ENCODE results near the gene SUPT5H.

Gene SUPT5H

DNA sequence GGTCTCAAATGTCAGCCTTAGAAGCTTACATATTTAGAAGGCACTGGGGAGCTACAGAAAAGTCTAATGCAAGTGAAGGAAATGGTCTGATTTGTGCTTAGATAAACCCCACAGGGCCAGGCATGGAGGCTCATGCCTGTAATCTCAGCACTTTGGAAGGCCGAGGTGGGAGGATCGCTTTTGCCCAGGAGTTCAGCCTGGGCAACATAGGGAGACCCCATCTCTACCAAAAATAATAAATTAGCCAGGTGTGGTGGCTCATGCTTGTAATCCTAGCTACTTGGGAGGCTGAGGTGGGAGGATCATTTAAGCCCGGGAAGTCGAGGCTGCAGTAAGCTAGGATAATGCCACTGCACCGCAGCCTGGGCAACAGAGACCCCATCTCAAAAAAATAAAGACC, 50.7 kb downstream of the SUPT5H start:
- no peak for DNase-seq (ENCODE audit: low read depth in 2 of 2)

DNA sequence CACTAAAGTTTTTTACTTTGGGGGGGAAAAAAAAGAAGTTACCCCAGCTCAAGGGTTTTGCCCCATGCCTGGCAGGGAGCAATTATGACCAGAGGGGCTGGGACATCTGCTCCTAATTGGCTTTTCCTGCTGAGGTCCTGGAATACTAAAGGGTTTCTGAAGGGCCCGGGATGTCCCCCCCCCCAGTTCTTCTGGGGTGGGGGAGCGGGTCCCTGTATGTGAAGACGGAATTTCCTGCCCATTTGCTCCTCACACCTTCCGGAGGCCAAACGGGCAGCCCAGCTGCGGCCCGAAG, 52.3 kb downstream of the SUPT5H start:
- DNase-seq (ENCODE audit: low read depth in 2 of 2): no peak

DNA sequence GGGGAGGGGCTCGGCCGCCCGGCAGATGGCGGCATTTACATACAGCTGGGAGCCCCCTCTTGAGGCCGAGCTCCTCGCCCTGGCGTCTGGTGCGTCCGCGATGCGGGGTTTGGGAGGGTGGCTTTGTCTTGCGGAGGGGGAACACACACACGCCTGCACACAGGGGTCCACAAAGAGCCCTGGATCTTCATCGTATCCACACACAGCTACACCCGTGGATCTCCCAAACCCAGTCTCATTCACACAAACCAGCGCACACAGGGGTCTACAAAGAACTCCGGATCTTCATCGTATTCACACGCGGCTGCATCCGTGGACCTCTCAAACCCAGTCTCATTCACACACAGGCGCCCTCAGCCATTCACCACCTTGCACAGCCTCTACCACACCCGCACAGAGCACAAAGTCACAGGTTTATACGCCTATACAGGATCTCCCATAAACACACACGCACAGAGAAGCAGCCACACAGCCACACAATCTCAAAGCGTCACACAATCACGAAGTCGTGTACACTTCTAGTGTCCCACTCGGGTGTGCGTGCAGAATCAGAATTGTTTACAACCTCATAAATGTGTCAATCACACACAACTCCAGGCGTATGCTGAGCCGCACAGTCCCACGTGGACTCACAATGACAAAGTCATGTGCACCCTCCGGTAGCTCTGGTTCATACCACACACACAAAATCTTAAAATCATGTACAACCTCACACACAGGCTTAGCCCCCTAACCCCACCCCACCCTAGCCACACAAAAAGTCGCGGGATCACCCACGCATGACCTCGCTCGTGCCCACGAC, 52.8 kb downstream of the SUPT5H start:
- DNase-seq (ENCODE audit: low read depth in 2 of 2): no peak

DNA sequence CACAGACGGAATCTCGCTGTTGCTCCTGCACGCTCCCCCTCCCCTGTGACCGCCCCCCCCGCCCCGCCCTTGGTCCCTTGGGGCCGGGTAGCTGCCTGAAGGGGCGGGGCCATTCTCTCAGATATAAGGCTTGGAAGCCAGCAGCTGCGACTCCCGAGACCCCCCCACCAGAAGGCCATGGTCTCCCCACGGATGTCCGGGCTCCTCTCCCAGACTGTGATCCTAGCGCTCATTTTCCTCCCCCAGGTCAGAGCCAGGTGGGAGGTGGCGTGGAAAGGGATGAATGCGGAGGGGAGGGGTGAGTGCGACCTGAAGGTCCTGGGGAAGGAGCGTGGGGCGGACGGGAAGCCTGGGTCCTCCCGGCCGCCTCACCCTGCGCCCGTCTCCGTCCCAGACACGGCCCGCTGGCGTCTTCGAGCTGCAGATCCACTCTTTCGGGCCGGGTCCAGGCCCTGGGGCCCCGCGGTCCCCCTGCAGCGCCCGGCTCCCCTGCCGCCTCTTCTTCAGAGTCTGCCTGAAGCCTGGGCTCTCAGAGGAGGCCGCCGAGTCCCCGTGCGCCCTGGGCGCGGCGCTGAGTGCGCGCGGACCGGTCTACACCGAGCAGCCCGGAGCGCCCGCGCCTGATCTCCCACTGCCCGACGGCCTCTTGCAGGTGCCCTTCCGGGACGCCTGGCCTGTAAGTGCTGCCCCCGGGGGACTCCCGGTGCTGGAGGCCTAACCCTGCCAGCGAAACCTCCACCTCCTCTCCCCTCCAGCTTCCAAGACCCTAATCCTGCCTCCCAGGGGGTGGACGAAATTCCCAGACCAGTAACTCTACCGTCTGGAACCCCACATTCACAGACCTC, 53.6 kb downstream of the SUPT5H start, which contains the start of gene DLL3:
DLL3 (plus strand) TSS at position 150 of the 845 bp plus-strand sequence; CDS start at position 178, 28 bp downstream.
- no peak for DNase-seq (ENCODE audit: low read depth in 2 of 2)

DNA sequence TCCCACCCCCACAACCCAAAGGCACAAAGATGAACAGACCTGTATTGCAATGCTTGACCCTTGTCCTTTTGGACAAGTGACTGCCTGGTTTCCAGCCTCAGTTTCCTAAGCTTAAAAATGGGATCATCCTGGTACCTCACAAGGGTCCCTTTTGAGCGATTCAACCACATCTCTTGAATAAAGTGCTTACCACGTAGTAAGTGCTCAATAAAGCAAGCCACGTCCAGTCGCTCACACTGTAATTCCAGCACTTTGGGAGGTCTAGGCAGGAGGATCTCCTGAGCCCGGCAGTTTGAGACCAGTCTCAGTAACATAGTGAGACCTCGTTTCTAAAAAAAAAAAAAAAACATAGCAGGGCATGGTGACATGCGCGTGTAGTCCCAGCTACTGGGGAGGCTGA, 54.5 kb downstream of the SUPT5H start:
- no peak for DNase-seq (ENCODE audit: low read depth in 2 of 2)

DNA sequence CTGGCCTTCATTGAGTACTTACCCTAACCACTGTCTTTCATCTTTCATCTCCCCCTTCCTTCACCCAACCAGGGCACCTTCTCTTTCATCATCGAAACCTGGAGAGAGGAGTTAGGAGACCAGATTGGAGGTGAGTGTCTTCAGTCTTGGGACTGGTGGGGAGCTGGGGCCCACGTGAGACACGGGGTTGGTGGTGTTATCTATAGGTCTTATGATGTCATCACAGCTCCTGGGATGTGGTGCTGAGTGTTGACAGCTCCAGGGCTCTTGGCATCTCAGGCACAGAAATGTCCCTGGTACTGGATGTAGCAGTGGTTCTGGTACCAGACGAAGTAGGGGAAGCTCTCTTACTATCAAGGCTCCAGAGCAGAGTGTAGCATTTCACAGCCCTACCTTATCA, 55.2 kb downstream of the SUPT5H start:
- no peak for DNase-seq (ENCODE audit: low read depth in 2 of 2)

DNA sequence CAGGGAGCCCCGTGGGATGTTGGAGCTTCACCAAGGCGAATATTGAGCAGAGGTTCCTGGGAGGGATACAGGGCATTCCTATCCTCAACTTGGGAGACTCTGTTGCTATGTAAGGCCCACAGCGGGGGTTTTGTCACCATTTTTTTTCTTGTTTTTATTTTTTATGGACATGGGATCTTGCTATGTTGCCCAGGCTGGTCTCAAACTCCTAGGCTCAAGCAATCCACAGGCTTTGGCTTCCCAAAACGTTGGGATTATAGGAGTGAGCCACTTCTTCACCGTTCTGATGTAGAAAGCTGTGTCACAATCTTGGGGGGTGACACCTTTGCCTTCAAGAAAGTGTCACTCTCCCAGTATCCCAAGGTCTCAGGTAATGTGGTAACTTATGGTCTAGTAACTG, 56.0 kb downstream of the SUPT5H start:
- DNase-seq (ENCODE audit: low read depth in 2 of 2): no peak

DNA sequence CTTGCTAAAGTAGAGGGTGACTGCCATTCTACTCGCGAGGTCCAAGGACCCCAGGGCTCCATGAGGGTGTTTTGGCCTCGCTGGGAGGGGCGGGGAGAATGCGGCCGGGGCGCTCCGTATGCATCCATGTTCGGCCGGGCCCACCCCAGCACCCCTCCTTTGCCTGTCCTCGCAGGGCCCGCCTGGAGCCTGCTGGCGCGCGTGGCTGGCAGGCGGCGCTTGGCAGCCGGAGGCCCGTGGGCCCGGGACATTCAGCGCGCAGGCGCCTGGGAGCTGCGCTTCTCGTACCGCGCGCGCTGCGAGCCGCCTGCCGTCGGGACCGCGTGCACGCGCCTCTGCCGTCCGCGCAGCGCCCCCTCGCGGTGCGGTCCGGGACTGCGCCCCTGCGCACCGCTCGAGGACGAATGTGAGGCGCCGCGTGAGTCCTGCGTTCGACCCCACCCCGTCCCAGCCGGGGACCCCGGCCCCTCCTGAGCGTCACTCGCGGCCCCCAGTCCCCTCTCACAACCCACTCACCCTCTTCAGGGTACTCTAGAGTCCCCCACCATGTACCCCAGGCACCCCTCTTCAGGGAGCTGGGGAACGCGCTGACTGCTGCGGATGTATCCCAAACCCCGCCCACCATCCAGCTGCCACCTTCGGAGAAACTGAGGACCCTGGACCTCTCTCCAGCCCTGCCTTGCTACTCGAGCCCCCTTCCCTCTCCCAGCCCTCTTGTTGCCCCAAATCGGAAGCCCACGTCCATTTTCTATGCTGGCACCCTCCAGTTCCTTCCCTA, 57.4 kb downstream of the SUPT5H start:
- DNase-seq (ENCODE audit: low read depth in 2 of 2): peak; percentile 69 to 74

DNA sequence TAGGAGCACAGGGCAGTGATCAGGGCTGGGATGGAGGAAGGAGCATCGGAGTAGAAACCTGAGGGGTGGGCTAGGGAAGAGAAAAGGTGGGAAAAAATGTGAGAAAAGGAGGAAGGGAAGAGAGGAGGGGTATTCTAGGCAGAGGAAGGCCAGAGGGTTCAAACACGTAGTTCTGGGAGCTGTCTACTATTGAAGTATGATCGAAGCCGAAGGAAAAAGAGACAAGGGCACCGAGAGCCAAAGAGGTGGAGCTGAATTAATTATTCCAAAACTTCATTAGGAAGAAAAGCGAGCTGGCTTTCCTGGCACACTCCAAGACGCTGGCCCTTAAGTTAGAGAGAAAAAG, 61.2 kb downstream of the SUPT5H start:
- DNase-seq (ENCODE audit: low read depth in 2 of 2): no peak

DNA sequence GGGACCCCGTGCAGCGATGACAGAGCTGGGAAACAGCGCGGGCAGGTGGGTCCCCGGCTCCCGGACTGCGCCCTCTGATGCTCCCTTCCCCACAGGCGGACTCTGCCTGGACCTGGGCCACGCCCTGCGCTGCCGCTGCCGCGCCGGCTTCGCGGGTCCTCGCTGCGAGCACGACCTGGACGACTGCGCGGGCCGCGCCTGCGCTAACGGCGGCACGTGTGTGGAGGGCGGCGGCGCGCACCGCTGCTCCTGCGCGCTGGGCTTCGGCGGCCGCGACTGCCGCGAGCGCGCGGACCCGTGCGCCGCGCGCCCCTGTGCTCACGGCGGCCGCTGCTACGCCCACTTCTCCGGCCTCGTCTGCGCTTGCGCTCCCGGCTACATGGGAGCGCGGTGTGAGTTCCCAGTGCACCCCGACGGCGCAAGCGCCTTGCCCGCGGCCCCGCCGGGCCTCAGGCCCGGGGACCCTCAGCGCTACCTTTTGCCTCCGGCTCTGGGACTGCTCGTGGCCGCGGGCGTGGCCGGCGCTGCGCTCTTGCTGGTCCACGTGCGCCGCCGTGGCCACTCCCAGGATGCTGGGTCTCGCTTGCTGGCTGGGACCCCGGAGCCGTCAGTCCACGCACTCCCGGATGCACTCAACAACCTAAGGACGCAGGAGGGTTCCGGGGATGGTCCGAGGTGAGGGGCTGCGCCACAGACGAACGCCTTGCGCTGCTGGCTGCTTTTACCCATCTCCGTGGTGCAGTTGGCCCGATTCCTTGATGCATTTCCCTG, 61.7 kb downstream of the SUPT5H start:
- DNase-seq (ENCODE audit: low read depth in 2 of 2): peak; percentile 58 to 67

DNA sequence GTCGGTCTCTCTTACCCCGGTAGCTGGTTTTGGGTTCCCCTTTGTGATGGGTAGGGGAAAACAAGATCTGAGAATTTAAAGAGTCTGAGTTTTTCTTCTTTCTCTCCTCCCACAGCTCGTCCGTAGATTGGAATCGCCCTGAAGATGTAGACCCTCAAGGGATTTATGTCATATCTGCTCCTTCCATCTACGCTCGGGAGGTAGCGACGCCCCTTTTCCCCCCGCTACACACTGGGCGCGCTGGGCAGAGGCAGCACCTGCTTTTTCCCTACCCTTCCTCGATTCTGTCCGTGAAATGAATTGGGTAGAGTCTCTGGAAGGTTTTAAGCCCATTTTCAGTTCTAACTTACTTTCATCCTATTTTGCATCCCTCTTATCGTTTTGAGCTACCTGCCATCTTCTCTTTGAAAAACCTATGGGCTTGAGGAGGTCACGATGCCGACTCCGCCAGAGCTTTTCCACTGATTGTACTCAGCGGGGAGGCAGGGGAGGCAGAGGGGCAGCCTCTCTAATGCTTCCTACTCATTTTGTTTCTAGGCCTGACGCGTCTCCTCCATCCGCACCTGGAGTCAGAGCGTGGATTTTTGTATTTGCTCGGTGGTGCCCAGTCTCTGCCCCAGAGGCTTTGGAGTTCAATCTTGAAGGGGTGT, 62.5 kb downstream of the SUPT5H start:
- DNase-seq (ENCODE audit: low read depth in 2 of 2): no peak

DNA sequence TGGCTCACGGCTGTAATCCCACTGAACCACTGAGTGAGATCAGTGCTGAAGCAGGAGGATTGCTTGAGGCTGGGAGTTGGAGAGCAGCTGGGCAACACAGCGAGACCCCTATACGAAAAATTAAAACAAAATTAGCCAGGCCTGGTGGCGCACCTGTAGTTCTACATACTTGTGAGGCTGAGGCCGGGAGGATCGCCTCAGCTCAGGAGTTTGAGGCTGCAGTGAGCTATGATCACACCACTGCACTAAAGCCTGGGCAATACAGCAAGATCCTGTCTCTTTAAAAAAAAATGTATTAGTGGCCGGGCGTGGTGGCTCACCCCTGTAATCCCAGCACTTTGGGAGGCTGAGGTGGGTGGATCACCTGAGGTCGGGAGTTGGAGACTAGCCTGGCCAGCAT, 63.2 kb downstream of the SUPT5H start:
- DNase-seq (ENCODE audit: low read depth in 2 of 2): no peak

DNA sequence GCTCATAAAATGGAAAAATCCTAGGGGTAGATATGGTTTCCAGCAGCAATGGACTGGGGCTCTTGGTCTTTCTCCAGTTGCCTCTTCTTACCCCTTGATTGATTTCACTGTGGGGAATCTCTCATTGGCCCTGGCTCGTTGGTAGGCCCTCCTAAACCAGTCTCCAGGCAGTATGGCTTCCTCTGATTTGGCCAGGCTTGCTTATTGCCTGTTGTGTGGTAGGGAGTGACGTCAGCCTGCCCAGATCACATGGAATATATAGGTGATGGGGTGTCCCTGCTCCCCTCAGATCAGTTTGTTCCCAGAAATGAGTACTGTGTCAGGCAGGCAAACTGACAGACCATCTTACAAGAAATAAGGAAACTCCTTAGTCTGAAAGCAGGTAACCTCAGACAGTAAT, 63.9 kb downstream of the SUPT5H start:
- DNase-seq (ENCODE audit: low read depth in 2 of 2): no peak

DNA sequence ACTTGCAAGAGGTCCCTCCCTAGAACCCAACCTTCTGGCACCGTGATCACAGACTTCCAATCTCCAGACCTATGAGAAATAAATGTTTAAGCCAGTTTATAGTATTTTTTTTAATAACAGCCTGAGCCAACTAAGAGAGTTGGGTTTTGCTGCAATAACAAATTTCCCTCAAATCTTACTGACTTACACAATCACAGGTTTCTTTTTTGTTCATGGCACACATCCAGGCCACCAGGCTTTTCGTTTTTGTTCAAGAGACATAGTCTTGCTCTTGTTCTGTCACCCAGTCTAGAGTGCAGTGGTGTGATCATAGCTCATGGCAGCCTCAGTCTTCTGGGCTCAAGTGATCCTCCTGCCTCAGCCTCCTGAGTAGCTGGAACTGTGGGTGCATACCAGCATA, 67.6 kb downstream of the SUPT5H start:
- no peak for DNase-seq (ENCODE audit: low read depth in 2 of 2)

DNA sequence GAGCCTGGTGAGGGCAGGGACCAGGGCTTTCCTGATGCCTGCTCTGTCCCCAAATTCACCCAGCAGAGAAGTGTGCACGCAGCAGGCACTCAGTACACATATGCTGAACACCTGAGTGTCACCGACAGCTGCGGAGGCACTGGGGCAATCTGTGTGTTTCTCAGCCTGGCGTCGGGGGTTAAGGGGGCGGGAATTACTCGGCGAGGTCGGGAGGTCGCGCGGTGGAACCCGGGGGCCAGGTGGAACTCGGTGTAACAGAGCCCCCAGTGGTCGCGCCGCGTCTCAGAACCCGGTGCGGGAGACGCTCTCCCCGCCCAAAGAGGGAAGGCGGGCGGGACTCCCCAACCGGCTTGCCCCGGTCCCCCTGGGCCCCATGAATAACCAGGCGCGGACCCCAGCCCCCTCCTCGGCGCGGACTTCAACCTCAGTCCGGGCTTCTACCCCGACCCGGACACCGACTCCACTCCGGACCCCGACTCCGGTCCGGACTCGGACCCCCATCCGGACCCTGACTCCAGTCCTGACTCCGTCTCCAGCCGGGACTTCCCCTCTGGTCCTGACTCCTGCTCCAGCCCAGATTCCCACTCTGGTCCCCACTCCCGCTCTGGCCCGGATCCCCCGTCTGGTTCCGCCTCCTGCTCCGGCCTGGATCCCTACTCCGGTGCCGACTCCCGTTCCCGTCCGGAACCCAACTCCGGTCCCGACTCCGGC, 69.6 kb downstream of the SUPT5H start, which contains the start of gene SELENOV:
SELENOV (plus strand) TSS at position 300 of the 711 bp plus-strand sequence; CDS start at position 374, 74 bp downstream.
- no peak for DNase-seq (ENCODE audit: low read depth in 2 of 2)

DNA sequence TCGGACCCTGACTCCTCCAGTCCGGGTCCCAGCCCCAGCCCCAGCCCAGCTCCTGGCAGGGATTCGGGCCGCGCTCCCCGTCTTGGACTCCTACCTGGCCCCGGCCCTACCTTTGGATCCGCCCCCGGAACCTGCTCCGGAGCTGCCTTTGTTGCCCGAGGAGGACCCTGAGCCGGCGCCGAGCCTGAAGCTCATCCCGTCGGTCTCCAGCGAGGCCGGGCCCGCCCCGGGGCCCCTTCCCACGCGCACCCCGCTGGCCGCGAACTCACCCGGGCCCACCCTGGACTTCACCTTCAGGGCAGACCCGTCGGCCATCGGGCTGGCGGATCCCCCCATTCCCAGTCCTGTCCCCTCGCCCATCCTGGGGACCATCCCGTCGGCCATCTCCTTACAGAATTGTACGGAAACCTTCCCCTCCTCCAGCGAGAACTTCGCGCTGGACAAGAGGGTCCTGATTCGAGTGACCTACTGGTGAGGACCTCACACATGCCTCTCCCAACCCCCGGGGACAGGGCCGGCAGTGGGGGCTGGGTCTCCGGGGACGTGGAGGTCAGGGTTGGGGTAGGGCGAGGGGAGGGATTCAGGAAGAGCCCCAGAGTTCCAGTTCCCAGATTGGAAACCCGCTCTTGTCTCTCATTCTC, 70.3 kb downstream of the SUPT5H start:
- no peak for DNase-seq (ENCODE audit: low read depth in 2 of 2)

DNA sequence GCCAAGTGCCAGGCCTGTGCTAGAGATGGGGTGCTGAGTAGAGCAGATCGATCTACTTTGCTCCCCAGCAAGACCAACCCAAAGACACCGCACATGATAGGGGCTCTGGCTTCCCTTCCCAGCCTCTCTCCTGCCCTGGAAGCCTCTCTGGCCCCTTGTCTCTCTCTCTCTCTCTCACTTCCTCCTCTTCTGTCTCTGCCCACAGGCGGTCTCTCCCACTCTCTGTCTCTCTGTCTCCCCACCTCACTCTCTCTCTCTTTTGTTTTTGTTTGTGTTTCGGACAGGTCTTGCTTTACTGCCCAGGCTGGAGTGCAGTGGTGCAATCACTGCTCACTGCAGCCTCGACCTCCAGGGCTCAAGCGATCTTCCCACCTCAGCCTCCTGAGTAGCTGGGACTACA, 70.9 kb downstream of the SUPT5H start:
- no peak for DNase-seq (ENCODE audit: low read depth in 2 of 2)

DNA sequence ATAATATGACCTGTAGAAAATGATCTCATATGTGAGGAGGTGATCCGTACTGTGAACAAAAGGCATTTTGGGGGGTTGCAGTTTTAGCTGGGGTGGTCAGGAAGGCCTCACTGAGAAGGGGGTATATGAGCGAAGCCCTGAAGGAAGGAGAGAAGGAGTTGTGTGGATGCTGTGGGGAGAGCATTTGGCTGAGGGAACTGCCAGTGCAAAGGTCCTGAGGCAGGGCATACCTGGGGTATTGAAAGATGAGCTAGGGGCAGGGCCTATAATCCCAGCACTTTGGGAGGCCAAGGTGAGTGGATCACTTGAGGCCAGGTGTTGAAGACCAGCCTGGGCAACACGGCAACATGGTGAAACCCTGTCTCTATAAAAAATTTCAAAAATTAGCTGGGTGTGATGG, 72.0 kb downstream of the SUPT5H start:
- DNase-seq (ENCODE audit: low read depth in 2 of 2): no peak

DNA sequence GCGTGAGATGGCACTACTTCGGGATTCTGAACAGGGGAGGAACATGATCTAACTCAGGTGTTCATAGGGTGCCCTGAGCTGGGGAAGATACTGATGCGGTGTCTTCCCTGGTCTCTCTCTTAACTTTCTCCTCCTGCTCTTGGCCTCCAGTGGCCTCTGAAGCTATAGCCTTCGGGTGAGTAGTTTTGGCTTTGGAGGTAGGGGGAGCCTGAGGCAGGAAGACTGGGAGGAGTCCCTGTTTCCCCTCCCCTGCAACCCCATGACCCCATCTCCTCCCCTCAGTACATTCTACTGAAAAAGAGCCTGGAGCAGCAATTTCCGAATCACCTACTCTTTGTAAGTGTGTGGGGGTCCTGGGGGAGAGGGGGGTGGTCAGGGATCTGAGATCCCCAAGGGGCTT, 73.1 kb downstream of the SUPT5H start:
- DNase-seq (ENCODE audit: low read depth in 2 of 2): no peak

DNA sequence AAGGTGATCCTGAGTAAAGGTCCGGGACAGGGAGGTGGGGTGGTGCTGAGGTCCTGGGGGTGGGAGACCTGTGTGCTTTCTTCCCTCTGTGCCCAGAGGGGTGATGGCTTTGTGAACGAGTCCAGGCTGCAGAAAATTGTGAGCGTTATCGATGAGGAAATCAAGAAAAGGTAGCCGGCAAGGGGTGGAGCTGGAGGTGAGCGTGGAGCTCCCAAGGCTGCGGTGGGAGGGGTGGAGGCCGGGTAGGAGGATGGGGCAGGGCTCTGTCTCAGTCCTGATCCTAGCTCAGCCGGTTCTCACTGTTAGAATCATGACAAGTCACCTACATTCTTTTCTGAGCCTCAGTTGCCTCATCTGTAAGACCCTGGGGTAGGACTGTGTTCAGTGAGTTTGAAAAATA, 73.6 kb downstream of the SUPT5H start:
- DNase-seq (ENCODE audit: low read depth in 2 of 2): no peak

Measured in stimulated activated CD8-positive, alpha-beta memory T cell treated with anti-CD3 and anti-CD28 coated beads, Interleukin-15, amount 100 ng/mL, for 48 hours (primary cell).